NCI-H128 (cell line): ENCODE results near the gene KLHL21.
A peak's percentile ranks its signal among the peaks of the same experiment; 100 is the strongest.

Experiments used
- DNase-seq: peaks from one replicate; lab custom pipeline; 2025; ENCODE audit not compliant: unreplicated experiment; lab: John Stamatoyannopoulos, UW

KLHL21 gene

DNA sequence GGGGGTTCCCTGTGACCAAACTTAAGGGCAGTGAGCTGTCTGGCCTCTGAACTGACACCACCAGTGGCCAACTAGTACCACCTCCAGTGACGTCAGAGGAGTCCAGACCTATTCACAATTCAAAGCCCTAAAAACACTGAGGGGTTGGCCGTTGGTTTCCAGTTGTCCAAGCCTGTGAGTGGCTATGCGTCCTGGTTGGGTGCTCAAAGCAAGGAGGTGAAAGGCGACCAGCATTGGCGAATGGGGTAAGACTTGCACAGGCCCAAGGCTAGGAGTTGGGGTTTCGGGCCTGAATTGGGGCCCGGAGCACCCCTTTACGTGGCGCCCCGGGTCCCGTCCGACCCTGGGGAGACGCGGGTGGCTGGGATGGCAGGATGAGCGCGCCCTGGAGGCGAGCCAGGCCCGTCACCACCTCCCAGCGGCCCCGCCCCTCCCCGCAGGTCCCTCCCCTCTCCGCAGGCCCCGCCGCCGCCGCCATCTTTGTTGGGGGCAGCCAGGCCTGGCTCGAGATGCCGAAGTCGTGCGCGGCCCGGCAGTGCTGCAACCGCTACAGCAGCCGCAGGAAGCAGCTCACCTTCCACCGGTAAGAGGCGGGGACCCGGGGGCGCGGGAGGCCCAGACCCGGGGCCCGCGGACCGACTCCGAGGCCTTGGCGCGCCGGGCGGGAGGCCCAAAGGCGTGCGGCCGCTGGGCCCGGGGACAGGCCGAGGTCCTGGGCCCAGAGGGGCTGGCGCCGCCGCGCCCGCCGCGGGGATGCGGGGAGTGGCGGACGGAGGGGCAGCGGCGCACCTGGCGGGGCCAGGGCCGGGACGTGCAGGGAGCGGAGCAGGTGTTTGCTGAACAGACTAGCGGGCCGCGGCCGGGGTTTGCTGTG is 22.3 kb upstream of the KLHL21 start, which contains the start of gene THAP3:
Gene THAP3 (plus strand): TSS at position 159 of the 874 bp plus-strand sequence. CDS start 351 bp downstream, at position 510.
- DNase-seq = peak; percentile 74

DNA sequence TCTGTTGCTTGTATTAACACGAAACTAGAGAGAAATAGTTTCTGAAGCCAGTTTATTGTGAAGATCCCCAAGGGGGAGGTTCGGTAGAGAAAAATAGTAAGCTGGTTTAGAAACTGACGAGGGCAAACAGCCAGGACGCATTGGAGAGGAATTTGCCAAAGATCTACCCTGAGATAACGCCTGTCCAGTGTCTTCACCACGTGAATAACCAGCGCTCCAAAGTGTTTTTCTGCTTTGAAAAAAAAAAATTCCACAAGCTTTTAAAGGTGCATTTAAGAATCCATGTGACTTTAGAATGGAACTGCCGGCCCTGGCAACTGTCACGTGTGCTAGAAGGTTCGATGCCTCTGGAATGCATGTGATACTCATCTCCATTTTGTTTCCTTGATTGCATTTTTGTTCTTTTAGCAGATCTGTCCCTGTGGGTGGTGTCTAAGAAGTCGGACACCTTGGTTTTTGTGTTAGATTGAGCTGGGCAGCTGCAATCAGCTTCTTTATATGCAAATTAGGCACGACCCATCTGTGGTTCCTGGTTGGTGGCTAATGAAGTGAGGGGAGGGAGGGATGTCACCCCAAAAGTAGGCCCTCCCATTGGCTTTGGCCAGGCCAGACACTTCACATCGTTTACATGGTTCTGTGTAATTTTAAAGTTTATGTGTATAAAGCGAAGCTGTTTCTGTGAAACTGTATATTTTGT is 20.7 kb upstream of the KLHL21 start:
- DNase-seq = no peak

DNA sequence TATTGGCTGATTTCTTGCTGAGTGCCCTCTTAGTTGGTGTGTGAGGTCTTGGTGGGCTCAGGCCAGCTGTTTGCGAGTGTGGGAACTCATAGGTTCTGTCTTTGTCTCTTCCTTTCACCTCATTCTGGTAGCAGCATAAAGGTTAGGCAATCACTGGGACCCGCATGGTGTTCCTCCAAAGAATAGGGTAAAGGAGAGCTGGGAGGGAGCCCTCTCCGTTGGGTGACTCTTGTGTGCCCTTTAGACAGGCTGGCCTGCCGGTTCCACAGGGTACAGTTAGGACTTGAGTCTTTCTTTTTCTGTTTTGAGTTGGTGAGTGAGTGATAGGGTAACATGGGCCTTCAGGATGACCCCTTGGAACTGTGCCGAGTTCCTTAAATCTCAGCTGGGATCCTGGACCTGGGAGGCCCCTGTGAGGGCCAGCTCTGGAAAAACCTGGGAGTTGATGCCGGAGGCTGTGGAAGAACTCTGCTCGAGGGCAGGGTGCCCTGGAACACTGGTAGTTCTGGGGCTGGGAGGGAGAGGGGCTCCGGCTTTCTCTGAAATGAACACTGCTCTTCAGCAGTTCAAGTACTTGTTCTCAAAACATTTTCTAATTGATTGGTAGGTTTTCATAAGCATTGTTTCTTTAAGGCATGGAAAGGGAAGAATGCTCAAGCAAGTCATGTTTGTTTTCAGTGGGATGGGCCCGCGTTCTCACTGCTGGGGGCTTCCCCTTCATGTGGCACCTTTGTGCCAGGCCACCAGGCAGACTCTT is 19.9 kb upstream of the KLHL21 start:
- DNase-seq = no peak

GRCh38 chr1:6621429-6622391 is 19.0 kb upstream of the KLHL21 start:
- DNase-seq = no peak

GRCh38 chr1:6619045-6619444 is 16.4 kb upstream of the KLHL21 start:
- DNase-seq = no peak

DNA sequence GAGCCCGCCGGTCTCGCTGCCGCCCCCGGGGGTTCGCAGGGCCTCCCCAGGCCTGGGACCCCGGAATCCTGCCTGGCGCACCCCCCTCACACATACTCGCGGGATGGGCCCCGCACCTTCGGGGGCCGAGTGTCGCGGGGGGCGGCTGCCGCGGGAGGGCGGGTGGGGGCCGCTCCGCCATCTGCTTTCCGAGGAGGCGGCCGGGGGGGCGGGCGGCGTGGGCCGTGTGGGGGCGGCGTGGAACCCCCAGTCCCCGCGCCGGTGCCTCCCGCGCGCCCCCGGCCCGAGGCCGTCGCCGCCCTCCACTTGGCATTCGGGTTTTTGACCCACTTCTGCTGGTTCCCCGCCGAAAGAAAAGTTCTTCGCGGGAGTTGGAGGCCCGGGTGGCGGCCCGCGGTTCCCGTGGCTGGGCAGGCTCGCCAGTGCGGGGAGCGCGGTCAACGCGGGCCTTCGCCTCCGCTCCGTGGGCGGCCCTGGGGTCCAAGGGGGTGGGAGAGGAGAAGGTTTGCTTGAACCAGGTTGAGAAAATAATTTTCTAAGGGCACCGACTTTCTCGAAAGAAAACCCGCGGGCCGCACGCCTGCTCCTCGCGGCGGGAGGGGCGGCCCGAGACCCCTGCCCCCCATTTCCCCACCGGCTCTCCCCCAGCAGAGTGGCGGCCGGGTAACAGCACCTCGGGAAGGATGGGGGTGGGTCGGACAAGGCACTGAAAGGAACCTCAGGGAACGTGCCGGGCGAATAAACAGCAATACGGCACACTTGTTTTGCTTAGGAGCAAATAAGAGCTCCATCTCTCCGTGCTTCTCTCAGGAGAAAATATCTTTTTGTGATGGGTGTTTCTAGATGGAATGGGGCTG is 12.5 kb upstream of the KLHL21 start:
- DNase-seq = no peak

DNA sequence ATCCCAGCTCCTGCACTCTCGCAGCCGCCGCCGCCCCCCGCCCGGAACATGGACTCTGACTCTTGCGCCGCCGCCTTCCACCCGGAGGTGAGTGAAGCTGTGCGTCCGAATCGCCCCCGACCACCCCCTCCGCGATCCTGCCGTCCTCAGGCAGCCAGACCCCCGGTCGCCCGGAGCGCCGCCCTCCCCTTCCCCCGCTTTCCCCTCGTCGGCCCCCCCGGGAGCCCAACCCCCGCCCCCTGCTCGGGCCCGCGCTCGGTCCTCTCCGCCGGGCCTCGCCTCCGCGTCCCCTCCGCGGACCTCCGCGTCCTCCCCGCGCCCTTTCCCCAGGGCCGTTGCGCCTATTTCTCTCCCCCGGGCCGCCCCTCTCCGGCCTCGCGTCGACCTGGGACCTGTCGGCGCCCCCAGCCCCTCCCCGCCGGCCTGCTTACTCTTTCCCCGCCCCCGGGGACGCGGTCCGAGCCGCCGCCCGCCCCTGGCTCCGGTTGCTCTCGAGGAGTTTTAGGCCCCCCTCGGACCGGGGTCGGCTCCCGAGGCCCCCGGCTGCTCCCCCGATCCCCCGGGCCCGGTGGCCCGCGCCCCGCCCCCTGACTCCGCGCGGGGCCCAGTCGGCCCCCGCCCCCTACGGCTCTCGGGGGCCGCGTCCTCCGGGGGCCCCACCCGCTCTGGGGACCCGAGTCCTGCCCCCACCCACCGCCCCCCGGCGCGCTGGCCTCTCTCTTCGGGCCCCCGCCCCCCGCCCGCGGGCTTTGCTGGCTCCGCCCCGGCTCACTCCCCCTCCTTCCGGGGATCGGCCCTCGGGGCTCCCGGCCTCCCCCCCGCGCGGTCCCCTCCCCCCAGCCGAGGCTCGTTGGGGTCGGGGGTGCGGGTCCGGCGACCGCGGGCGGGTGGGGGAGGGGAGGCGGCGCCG is 11.6 kb upstream of the KLHL21 start:
- DNase-seq = no peak

- peak; percentile 99 for DNase-seq
Observed at GRCh38 chr1:6613361-6614018, 10.8 kb upstream of the KLHL21 start, which contains the start of gene PHF13. TSS of gene PHF13 (plus strand) at chr1:6613731. CDS start at chr1:6614067, 336 bp downstream.

DNA sequence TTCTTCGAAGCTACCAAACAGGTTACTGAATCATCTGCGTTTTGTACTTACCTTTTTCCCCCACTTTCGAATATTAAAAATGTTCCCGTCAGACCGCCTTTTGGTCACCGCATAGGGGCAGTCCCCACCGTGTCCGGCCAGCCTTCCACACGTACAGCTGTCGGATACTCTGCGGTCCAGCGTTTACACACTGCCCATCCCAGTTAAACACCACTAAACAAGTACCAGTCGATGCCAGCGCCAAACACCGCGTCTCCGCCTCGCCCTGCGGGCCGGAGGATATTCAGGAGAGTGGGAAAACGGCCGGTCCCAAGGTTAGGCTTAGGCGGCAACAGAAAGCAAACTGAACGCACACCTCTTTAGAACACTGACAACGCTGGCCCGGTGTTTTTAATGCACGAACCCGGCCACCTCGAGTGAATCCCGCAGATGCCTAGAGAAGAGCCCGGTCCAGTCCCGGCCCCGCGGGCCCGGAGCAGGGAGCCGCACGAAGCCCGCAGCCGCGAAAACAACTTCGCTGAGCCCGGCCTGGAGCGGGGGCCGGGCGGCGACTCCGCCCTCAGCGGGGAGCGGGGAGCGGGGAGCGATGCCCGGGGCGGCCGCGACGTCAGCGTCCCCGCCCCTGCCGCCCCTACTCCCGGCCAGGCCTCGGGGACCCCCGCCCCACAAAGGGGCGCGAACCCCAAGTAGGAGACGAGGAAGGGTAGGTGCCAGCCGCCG is 10.1 kb upstream of the KLHL21 start:
- DNase-seq = no peak

DNA sequence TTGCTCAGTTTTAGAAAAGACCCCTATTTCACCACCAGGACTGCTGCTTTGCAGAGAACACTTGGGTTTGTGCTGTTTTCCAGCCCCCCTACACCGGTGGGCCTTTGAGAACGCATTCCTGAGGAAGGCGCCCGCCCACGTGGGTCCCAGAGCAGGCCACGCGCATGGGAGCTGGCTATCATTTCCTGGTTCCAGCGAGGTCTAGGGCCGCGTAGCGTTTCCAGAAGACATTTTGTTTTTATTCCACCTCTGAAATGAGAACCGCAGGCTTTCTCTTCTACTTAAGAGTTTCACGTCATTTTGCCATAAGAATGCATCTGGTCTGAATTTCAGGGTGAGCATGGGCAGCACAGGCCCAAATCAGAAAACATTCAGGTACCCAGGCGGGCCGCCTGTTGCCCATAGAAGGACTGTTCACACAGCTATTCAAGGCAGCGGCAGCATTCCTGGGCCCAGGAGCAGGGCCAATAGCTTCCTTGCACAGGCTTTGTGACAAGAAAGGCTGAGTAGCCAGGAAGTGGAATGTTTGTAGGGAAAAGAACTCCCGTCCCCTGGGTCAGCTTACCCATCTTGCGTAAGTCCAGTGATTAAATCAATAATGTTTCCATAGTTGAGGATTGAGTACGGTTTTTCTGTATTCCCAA is 1.4 kb upstream of the KLHL21 start:
- no peak for DNase-seq

DNA sequence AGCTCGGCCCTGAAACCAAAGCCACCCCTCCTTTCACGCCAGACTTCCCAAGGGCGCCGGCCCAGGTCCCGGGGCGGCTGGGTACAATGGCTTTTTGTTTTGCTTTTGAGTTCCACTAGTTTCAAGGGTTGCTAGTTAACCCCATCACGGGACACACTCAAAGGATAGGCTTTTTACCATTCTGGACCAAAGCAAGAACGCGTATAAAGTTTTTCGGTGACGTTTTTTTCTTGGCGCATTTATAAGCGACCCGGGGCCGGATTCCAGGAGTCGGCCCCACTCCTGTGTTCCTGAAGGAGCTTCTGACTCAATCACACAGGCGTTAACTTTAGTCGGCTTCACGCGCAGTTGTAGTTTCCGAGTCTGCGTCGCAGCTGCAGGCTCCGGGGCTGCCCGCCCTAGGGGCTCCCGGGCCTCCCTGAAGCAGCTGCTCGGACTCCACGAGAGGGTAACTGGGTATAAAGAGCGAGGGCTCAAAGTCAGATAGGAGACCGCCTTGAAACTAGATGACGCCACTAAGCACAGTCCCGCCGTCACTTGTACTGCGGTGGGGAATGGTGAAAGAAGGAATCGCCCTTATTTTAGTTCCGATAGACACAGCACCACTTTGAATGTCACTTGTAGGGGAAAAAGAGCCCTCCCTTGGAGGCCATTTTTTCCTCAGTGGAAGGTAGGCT is 707 bp upstream of the KLHL21 start:
- DNase-seq = no peak

DNA sequence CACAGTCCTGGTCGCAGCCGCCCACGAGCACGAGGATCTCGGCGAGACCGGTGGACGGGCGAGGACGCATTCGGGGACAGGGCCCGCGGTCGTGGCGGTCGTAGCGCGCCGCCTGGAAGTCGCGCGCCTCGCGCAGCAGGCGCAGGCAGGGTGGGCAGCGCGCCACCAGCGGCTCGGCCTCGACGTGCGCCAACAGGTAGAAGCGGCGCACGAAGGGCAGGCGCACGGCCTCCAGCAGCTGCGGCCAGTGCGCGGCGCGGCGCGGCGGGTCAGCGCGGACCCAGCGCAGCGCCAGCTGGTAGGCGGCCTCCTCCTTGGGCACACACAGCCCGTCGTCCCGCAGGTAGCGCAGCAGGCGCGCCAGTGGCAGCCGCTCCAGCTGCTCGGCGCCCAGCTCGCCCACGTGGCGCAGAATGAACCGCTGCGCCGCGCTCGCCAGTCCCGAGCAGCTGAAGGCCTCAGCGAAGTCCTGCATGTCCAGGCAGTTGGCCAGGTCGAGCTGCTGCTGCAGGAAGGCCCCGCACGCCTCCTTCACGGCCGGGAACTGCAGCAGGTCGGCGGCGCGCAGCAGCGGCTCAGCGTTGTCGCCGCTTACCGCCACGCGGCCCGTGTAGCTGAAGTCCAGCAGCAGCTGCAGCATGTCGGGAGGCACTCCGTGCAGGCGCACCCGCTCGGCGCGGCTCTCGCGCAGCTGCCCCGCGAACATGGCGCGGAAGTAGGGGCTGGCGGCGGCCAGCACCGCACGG is 573 bp downstream of the KLHL21 start:
- no peak for DNase-seq

DNA sequence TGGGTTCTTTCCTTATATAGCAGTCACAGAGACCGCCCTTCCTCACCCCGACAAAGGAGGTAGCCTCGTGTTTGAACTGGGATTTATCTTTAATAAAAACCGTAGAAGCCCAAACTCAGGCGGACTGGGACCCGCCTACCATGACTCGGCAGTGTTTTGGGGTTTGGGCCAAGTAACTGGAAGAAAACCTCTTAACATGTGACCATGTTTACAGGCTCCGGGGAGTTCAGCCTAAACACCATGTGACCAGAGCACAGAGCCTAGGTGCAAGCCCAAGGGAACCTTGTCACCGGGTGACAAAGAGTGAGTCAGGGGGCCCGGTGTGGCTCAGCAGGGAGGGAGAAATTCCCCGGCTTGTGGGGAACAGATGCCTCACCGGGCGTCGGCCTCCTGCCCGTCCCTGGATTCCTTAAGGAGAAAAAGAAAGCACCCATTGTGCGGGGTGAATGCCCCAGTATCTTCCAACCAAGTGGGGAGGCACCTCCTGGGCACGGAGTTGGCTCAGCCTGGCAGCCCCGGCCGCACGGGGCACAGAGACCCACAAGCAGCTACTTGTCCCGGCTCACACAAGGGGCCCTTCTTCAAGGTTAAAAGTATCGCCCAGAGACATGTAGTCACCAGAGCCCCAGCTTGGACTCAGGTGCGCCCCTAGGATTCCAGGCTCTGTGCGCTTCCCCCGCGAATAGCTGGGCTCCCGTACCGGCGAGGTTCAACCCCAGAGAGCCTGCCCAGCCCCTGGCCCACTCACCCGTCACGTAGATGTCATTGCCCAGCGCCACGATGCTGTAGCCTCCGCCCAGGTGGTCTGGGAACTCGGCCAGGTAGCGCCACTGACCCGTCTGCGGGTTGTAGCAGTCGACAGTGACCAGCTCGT is 1.4 kb downstream of the KLHL21 start:
- no peak for DNase-seq

DNA sequence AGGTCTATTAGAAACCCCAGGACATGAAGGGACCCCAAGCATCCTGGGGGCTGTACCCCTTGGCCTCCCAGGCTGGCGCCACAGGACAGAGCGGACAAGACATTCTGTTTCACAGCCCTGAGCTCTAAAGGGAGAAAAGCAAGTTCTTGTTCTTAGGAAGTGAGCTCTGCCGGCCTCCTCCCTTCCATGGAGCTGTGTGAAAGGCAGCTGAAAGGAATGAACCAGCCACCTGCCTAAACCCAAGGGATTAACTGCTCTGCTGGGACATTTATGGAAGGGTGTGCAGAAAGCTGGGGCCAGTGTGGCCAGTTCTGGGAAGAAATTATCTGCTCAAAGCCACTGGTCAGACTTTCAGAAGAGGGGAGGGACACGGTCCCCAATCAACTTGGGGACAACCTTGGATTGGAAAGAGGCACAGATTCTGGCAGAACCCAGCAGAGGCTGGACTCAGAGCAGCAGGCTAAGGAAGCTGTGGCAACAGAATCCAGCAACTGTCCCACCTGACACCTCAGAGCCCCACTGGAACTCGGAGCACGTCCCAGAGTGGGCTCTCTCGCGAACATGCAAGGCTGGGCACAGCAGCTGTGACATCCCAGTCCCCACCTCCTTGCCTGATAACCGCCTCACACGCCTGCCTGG is 2.1 kb downstream of the KLHL21 start:
- DNase-seq = no peak
